GM21528 (cell line): Measurements from ENCODE around the gene EZR.

Experiments used
- ATAC-seq: cut with Tn5 transposase; IDR thresholded peaks from one replicate; pipeline ENCODE4 v1.9.1; 2021; ENCODE audit warnings: mild to moderate bottlenecking, moderate library complexity; ENCODE audit not compliant: unreplicated experiment, low FRiP score

EZR gene

DNA sequence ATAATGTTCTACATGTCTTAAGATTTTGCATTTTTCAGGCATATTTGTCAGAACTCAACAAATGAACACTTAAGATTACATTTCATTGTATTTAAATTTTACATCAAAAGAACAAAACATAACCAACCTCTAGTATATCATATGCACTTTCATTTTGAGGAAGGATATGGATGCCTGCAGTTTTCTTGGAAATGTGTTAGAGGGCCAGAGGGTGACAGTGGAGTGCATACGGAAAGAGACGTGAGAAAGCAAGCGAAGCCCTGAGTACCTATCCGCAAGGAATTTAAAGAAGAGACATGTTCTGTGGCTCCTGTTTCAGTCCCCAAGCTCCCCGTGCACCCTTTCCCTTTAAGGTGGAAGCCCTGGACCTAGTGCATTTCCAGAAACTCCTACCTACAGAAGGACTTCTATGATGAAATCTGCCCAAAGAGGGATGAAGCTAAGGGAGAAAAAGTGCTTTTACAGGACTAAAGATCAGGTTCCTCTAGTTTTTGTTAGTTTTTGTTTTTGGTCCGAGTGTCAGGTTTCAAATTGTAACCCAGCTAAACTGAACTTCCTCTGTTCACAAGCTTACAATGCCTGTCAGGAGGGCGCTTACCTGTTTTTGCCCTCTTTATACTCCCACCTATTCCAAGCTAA, 38.8 kb downstream of the EZR start:
- ATAC-seq: no peak

DNA sequence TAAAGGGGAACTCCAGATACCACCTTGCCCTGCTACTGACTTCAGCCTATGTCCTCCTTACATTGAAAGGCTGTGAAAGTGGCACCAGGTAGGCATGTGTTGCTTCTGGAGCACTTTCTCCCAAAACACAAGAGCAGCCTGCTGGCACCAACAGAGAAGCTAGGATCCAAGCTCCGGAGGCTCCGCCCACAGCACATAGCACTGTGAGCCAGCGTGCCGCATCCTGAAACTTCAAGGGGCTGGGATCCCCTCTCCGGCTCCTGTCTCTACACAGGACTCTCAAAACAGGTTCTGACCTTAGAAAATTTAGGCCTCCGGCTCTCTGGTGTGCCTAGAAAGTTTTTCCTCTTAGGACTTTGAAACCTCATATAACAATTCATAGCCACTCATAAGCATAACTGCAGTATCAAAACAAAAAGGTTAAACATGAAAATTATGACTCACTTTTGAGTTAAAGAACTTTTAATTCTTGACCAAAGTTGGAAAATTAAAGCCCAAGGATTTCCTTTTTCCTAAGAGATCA, 41.1 kb downstream of the EZR start:
- ATAC-seq: no peak

DNA sequence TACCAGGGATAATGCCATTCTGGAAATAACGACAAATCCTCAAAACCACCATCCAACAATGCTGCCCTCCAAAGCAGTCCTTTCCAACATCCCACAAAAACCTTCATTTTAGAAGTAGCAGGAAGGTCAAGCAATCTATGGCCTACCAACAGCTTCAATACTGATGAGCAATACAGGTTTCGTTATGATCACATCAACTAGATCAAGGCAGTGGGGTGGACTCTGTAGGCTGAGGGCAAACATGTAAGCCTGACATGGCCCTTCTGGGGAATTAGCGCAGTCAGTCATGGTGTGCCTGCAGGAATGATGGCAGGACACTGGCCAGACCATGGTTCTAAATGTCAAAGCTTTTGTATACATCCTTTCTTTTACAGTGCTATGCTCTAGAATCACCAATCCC, 41.7 kb downstream of the EZR start:
- ATAC-seq: no peak

DNA sequence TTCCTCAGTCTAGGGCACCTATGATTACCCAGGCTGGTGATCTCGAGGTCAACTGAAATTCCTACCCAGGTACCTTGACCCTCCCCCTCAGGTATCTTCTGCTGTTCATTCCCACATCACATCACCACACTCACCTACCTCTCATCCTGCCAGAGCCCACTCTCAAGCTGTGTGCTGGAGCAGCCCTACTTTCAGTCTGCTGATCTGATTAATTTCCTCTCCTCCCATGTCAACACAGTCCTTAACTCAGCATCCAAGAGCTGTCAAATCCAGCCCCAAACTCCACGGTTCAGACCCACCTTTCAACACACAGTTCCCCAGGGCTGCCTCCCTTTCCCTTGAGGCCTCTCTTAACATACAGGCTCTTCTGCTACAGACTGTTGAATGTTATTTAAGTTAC, 42.4 kb downstream of the EZR start:
- ATAC-seq: no peak

DNA sequence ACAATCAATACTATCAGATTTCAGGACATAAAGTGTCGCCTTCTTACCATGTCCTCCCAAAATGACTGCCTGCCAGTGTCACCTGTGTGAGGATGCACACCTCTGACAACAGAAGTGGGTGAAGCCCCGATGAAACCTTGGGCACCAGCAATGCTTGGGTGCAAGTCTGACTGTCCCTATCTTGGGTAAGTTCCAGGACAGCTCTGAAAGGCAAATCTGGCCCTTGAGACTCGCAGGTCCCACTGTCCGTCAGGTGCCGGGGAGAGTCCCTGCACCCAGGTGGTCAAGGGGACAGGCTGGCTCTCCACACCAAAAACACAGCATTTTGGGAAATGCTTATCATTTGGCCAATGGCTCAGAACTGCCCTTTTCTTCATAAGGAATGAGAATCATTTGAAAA, 43.3 kb downstream of the EZR start:
- ATAC-seq: no peak

DNA sequence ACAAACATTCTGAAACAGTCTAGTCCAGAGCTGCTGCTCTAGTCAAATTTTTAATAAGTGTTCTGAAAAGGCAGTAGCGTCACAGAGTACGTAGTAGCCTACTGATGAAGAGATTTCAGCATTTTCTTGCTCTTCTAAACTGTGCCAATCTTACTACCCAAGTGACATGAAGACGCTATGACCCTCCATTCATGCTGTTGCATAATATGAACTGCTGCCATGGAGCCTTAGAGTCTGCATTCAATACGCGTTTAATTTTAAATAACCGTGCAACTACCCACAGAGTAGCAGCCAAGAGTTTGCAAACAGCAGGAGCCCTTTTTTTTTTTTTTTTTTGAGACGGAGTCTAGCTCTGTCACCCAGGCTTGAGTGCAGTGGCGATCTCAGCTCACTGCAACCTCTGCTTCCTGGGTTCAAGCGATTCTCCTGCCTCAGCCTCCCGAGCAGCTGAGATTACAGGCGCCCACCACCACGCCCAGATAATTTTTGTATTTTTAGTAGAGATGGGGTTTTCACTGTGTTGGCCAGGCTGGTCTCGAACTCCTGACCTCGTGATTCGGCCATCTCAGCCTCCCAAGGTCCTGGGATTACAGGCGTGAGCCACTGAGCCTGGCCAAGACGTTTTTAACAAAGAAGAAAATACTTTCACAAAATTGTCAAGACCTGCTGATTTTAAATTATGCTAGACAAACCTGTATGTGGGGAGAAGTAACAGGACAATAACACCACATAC, 44.3 kb downstream of the EZR start:
- no peak for ATAC-seq

DNA sequence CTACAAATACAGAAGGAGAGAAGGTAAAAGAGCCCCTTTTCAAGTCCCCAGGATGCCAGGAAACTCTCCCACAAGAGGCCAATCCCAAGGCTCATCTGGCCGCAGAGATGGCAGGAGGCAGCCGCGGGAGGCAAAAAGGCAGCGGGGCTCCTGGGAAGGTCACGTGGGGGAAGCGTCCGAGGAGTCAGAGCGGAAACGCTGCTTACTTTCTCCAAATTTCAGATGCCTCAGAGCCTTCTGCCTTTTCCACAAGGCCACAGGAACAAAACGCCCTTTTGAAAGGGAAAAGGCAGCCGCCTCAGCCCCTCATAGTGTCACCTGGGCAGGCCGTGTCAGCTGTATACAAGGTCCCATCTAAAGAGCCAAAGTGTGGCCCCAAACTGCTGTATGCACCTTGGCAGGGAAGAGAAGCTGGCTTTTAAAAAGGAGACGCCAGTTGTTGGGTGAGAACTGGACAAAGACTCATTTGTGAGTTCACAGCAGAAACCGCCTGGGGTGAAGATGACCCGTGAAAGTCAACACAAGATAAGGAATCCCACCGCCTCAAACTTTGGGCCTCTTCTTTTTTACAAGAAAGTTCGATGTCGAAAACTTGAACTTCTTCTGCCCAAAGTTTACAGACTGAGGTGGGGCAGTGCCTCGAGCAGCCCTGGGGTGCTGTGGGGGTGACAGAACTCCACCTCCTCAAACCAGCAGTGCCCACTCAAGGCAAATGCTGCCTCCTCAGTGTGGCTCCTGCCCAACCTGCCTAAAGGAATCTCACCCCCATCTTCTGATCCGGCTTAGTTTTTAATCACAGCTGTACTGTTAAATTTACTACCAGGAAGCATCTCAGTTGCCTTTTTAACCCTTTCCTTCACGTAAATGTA, 45.4 kb downstream of the EZR start:
- no peak for ATAC-seq

DNA sequence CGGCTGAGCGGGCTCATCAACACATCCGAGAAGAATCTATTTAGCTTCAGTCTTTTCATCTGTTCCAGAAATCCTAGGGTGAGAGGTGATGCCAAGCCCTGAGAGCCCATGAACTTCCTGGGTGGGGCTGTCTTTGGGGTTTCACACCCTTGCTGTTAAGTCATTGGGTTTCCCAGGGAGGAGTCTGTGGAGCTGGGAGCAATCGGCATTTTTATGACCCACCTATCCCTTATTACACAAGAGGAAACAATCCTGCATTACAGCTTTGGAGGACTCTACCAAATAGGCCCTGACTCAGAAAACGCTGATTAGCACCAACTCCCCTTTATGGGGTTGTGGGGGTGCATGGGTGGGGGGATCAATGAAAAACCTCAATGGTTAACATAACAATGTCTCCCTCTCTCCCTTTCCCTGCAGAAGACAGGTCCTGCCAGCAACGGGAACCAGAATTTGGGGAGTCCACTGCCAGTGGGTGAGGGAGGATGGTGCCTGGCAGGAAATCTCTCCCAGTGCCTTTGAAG, 46.3 kb downstream of the EZR start:
- no peak for ATAC-seq

DNA sequence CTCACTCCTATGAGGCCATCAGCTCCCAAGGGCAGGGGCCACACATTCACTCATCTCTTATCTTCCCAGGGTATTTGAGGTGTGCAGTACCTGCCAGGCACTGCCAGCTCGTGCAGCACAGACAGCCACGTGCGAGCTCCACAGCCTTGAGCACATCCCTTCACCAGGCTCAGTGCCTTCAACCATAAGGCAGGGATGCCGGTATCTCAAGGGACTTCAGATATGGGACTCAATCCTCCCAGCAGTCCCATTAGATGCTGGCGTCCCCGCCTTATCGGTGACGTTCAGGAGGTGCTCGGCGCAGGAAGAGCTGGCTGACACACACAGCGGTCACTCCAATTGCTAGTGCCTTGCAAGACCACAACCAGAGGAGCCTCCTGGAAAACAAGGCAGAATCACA, 47.0 kb downstream of the EZR start:
- ATAC-seq: no peak

DNA sequence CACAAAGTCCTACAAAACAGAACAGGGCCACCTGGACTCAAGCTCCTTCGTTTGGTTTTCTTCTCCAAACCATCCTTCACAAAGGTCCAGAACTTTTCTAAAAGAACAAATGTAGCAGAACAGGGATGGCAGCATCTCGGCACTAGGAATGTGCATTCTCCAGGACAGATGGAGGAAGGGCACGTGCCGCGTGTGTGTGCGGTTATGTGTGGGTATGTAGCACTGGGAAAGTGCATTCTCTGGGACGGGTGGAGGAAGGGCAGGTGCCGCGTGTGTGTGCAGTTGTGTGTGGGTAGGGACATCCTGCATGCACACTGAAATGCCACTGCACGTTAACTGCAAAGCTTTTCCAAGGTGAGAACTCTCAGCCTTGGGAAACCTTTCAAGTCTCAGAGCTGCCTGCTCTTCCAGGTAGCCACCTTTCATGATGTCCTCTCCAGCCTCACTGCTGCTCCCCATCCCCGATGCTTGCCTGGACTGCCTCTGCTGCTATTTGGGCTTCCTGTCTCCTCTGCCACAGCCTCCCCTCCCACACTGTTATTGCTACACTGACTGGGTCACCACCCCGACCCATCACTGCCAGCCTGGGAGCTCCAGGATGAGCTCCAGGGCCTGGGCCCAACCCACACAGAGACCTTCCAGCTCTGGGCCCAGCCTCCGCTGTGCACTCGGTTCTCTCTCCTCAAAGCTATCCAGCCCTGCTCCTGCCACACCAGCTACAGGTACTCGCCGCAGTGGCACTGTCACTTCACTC, 47.6 kb downstream of the EZR start:
- ATAC-seq: no peak

DNA sequence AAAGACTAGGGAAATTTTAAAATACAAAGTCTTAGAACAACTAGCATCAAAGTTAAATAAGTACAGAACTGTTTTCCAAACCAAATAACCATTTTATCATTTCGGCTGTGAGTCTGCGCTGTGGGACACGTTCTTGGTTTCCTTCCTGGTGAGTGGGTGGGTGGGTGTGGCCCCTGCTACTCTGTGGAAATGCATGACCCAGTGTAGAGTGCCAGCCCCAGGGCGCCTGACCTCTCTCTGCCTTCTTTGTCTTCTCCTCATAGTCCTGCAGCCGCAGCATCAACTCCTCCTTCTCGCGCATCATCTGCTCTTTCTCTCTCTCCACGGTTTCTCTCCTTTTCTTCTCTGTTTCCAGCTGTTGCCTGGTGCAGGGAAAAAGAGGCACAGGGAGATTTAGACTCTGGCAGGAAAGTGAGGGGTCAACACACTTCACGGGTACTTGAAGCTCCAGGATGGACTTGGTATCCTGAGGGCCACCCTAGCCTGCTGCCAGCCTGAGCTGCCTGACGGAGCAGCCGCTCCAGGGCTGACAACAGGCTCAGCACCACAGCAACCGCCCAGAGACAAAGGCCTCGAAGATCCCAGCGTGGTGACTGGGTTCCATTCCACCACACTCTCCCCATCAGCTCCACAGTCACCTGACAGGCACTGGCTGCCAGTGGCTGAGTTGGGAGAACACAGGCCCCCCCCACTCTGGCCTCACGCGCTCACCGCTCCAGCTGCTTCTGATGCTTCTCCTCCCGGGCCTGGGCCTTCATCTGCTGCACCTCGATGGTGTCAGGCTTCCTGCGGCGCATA, 48.4 kb downstream of the EZR start:
- no peak for ATAC-seq

DNA sequence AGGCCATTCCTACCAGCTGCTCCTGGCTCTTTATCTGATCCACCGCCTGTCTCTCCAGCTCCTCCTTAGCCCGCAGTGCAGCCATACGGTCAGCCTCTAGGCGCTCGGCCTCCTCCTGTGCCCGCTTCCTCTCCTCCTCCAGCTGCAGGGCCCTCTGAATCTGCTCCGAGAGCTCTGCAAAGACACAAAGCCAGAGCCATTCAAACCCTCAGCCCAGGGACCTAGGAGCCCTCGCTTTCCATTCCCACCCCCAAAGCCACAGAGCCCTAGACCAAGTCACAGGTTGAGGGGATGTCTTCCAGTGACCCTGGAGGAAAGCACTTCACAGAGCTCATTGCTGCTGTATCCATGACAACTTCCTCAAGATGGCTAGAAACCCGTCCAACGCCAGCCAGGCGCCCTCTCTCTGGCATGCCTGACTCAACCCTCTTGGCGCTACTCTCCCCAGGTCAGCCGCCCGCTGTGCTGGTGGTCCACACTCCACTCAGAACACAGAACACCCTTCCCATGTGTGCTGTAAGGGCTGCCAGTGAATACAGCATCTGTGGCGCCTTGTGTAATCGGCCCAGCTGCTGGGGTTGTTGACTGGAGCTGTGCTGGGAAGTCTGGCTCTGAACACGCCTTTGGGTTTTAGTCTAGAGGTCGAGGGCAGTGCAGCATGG, 49.3 kb downstream of the EZR start:
- no peak for ATAC-seq

DNA sequence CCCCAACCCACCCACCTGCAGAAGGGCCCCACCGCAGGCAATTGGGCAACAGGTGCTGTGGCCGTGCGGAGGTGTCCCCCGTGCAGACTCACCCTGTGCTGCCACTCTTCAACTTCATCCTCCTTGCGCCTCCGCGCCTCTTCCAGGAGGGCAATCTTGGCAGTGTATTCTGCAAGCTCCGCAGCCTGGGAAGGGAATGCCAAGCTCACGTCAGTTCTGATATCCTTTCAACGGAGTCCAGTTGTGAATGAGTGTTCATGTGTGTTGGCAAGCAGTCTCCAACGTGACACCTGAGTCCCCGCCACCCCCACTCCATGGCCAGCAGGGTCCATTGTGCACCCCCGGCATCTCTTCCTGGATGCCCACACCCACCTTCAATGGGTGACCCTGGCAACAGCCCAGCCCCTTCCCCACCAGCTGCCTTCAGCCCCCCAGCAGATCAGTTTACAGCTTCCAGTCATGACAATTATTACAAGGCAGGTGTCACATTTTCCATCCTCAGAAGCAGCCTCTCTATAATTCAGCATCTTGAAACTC, 49.9 kb downstream of the EZR start:
- ATAC-seq: no peak

DNA sequence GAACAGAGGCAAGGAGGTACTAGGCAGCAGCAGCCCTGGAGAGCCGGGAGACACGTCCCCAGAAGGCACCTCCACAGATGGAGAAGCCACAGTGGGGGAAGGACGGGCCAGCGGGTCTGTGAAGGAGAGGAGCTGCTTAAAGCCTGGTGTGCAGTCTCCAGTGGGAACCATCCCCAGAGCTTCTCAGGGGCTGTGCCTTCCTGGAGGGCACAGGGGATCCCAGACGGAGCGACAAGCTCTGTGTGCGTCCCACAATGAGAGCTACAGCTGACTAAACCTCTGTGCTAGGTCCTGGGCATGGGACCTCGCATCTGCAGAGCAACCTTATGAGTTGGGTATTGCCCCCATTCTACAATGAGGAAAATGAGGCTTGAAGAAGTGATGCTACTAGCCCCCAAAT, 50.7 kb downstream of the EZR start:
- ATAC-seq: no peak

DNA sequence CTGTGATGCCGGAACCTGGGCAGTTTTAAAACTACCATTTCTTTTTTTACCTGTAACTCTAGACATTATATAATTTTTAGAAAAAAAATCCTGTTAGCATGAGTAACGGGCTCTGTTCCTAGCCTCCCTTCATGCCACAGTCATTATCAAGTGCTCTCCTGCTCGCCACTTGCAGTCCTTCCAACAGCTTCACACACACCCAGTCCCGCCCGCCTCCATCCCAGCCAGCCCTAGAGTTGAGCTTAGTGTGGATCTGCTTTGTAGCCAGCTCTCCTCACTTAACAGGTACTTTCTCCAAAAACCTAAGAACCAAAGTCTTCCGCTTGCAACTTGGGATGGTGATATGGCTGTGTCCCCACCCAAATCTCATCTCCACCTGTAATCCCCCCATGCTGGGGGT, 51.5 kb downstream of the EZR start:
- no peak for ATAC-seq

DNA sequence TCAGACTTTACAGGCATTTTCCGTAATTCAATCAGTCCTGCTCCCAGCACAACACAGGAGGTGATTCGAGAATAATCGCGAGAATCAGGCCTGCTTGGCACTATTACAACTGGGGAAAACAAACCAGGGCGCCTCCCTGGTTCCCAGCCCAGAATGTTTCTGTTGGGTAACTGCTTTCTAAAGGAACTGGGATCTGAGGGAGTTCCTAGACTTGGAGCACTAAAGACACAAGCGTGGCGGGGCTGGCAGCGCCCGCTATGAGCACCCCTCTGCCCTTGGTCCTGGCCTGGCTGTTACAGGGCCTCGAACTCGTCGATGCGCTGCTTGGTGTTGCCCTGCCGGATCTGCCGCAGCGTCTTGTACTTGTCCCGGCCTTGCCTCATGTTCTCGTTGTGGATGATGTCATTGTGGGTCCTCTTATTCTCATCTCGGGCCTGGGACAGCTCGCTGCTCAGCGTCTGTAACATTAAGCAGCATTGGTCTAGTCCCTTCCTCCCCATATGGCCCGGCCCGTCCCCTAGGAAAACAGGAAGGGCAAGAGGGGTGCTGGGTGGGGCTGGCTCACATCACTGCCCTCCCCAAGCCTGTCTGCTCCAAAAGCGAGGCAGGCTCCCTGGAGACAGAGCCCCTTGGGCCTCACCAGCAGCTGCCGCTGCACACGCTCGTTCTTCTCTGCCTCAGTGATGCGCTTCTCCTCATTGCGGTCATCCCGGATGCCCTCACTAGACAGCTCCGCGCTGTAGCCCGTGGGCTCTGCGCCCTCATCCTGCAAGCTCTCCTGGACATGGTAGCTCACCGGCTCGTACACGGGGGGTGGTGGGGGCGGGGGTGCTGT, 52.3 kb downstream of the EZR start:
- ATAC-seq: no peak

DNA sequence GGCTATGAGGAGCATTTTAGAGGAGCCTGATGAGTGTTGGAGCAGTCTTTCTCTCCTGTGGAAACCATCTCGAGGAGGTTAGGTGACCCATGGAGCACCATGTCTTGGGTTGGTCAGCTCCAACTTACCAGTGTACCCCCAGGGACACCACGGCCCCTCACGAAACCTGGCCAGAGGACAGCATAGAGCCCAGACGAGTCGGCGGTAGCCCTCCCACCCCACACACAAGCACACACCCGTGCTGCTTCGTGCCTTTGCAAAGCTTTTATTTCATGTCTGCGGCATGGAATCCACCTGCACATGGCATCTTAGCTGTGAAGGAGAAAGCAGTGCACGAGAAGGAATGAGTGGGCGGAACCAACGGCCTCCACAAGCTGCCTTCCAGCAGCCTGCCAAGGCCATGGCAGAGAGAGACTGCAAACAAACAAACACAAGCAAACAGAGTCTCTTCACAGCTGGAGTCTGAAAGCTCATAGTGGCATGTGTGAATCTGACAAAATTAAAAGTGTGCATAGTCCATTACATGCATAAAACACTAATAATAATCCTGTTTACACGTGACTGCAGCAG, 53.6 kb downstream of the EZR start:
- no peak for ATAC-seq

DNA sequence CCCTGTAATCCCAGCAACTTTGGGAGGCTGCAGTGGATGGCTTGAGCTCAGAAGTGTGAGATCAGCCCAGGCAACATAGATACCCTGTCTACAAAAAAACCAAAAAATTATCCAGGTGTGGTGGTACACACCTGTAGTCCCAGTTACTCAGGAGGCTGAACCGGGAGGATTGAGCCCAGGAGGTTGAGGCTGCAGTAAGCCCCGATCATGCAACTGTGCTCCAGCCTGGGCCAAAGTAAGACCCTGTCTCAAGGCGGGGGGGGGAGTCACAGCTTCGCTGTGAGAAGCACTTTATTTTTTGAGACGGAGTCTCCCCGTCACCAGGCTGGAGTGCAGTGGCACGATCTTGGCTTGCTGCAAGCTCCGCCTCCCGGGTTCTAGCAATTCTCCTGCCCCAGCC, 54.2 kb downstream of the EZR start:
- ATAC-seq: no peak
